ENCODE results near the gene SLC38A5.
"Not testable (repeated sequence)": the region's sequence is repeated elsewhere in the genome, so short reads cannot be mapped to it uniquely, and the experiment has no call there.

The SLC38A5 gene

DNA sequence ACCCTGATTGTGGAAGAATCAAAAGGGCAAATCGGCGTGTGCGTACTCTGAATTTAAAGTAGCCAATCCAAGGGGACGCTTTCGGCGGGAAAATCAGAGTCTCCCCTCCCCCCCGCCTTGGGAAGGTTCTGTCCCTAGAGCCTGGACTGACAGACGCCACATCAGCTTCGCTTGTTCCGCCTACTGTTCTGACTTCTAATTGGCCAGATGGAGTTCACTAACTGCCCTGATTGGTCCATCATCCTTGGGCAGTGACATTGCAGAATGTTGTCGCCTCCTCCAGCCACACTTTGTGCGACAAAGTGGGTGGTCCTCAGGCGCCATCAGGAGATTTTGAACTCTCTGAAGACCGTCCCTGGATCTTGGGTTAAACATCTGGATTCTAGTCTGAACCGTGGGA lies 58.2 kb downstream of the SLC38A5 start, which contains the start of gene SSX4B:
SSX4B (minus strand) TSS at position 101 of the 400 bp plus-strand sequence. CDS start 588 bp downstream, outside the sequence.
- DNase-seq (ENCODE audit: low read depth, low spot score); H3K27ac ChIP-seq: not testable (repeated sequence)

All from epithelial cell of prostate (primary cell).